Activated CD4-positive, alpha-beta T cell treated with anti-CD3 and anti-CD28 coated beads, Interleukin-2, amount 50 U/mL, for 24 hours (primary cell): Measurements from ENCODE around the gene AK9.
"Not testable (repeated sequence)": the region's sequence is repeated elsewhere in the genome, so short reads cannot be mapped to it uniquely, and the experiment has no call there.

ENCODE experiments used
- DNase-seq, 2 donors: peaks; one replicate each; pipeline ENCODE4 v3.0.0-alpha.2; 2020; ENCODE audit warnings: low read depth in 1 of 2, low spot score in 1 of 2

The AK9 gene

GRCh38 chr6:109461733-109462526 lies 229.1 kb downstream of the AK9 start:
- DNase-seq: no peak

DNA sequence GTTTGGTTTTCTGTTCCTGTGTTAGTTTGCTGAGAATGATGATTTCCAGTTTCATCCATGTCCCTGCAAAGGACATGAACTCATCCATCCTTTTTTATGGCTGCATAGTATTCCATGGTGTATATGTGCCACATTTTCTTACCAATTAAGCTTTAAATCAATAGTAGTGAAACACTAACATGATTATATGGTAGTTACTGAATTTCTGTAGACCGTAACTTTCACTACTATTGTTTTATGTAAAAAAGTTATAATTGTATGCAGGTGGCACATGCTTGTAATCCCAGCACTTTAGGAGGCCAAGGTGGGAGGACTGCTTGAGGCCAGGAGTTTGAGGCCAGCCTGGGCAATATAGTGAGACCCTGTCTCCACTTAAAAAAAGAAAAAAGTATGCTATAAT lies 229.8 kb downstream of the AK9 start:
- DNase-seq: not testable (repeated sequence)

GRCh38 chr6:109460161-109460829 lies 230.7 kb downstream of the AK9 start:
- DNase-seq: no peak

DNA sequence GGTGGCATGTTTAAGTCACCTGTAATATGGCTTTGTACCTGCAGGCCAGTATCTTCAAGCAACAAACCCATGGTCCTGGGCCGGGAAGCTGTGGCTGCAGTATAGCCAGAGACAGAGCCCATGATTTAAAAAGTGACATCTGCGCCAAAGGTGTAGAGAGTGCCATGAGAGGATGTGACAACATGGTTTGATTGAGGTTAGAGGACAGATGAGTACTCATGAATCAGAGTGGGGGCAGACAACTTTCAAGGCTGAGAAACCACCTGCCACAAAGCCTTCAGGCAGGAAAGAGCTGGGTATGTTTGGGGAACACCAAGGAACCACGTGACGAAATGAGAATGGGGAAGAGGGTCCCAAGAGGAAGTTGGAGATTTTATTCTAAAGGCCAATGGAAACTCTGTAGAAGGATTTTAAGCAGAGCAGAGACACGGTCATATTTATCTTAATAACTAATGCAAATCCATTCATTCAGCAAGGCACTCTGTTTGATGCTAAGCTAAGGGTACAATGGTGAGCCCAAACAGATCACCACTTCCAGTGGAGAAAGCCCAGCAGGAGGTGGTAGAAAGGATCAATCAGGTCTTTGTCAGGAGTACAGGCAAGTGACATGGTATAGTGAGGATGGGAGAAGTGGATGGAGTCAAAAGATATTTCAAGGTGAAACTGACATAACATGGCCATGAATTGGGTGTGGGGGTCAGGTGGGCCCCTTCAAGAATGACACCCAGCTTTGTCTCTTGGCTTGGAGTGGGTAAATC lies 232.0 kb downstream of the AK9 start:
- DNase-seq: peak in 1 of 2 donors; percentile 42

GRCh38 chr6:109457562-109457996 lies 233.4 kb downstream of the AK9 start:
- DNase-seq: no peak

- DNase-seq: no peak
These were observed 234.1 kb downstream of the AK9 start for GRCh38 chr6:109456710-109457561.

- no peak for DNase-seq
These were observed 234.9 kb downstream of the AK9 start for GRCh38 chr6:109456111-109456583.

- DNase-seq: peak in 1 of 2 donors; percentile 33
These were observed 235.4 kb downstream of the AK9 start, which contains the start of gene MICAL1 for GRCh38 chr6:109455437-109456110. MICAL1 (minus strand) TSS chr6:109455772; CDS start chr6:109454196, 1,576 bp downstream.

- DNase-seq: peak; percentile 39 to 44
These were observed 236.2 kb downstream of the AK9 start for GRCh38 chr6:109454496-109455436.

DNA sequence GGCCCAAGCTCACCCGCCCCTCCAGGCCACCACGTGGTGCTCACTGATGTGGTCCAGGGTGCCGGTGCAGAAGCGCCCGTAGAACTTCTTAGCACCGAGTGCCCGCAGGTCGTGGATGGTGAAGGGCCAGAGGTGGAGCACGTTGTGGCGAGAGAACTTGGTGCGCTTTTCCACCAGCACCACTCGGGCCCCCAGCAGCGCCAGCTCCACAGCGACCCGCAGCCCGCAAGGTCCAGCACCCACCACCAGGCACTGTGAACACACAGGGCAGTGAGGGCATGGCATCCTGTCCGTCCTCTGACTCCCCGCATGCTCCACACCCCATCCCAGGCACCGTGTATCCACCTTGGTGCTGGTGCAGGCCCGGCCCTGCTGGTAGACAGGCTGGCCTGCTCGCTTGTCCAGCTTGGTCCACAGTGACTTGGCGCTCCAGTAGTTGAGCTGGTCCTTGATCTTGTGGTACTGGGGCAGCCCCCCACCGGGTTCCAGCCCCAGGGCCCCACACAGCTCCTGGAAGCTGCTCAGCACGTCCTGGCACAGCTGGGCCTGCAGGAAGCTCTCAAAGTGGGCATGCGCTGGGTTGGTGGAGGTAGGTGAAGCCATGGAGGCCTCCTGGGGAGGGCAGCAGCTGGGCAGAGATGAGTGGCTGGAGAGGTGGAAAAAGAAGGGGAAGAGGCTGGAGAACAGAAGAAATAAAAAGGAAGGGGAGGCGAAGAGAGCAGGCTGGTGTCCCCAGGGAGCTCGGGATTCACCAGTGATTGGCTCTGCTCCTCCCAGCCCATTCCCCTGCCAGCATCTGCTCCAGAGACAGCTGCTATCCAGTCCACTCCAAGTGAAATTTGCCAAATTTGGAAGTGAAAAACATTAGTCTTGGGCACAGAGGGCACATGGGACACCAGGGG lies 237.2 kb downstream of the AK9 start:
- DNase-seq: no peak

GRCh38 chr6:109453156-109453555 lies 237.8 kb downstream of the AK9 start:
- no peak for DNase-seq

DNA sequence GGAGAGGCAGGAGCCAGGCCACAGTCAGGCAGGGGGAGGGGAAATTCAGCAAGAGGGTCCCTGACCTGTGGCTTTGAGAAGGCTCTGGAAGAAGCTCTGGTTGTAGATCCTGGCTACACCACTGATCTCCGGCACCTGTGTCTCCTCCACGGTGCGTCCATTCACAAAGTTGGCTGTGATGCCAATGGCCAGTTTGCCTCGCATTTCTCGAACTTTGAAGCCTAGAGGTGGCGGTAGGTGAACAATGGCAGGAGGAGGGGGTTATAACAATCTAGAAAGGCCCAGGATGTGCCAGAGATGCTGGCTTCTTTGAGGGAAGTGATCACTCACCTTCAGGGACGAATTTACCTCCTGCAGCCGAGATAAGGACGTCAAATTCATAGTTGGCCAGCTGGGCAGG lies 238.8 kb downstream of the AK9 start:
- DNase-seq: no peak

DNA sequence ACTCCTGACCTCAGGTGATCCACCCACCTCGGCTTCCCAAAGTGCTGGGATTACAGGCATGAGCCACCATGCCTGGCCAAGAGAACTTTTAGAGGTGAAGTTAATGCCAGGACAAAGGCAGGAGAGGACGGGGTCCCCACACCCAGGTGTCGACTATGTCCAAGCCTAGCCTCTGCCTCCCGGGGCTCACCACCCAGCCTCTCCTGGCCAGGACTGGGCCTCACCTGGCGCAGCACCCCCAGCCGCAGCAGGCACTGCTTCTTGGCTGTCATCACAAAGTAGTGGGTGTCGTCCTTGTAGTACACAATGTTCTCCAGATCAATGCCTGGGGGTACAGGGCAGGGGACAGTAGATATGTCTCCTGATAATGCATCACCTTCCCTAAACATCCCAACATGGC lies 239.6 kb downstream of the AK9 start:
- DNase-seq: no peak

GRCh38 chr6:109450801-109451200 lies 240.2 kb downstream of the AK9 start:
- DNase-seq: no peak

DNA sequence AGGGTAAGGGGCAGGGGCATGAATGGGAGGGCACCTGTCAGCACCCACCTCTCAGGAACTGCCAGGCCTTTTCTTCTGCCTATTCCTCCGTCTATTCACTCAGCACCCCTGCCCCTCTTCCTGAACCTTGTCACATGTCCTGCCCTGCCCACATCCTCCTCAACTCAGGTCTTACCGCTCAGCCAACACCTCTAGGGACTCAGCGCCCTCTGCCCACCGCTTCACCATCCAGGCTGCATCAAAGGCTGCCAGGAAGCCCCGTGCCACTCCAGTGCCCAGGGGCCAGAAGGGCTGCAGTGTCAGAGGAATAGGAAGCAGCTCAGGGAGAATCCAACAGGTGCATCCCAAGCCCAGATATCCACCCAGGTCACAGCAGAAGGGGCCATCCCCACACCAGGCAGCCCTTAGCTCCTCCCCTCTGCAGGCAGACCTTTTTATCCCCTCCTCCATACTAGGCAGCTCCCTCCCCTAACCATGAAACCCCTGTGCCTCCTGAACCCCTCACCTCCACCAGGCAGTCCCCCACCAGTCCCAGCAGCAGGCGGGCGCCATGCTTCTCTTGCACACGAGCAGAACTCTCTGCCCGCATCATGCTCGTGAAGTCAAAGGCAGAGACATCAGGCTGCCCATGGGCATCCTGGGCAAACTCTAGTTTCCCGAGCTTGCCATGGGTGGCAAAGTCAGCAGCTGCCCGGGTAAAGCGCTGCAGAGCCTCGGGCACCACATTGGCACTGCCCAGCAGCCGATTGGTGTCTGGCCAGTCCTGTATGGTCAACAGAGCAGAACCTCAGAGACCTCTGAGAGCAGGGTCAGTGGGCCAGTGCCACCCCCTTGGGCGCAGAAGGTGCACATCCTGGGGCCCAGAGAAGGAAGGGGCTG lies 241.0 kb downstream of the AK9 start:
- no peak for DNase-seq

GRCh38 chr6:109449064-109449794 lies 241.8 kb downstream of the AK9 start:
- no peak for DNase-seq
